HL-60/S4 treated with retinoic acid at 250 ng/mL for 4 days and 3 days (cell line): ENCODE results near the gene KPNA6.
"Not testable (repeated sequence)": the region's sequence is repeated elsewhere in the genome, so short reads cannot be mapped to it uniquely, and the experiment has no call there.

ENCODE experiments used
- in situ Hi-C: fragments of 300-500 bp; cut with MboI; formaldehyde crosslinking; loops from 2 replicates; pipeline ENCODE4 v1.7.0; 2022; ENCODE audit warnings: low sequenced_read_pairs

KPNA6 gene

GRCh38 chr1:32100359-32100758 is 7.5 kb upstream of the KPNA6 start:
- in situ Hi-C loops: loop anchor here (10.0 kb wide), 1 partner anchor 56 kb away; no protein-coding TSS in a partner anchor

GRCh38 chr1:32100807-32101708 is 6.8 kb upstream of the KPNA6 start:
- in situ Hi-C loops: loop anchor here (10.0 kb wide), 1 partner anchor 56 kb away; no protein-coding TSS in a partner anchor

- in situ Hi-C loops: loop anchor here (10.0 kb wide), 1 partner anchor 59 kb away; no protein-coding TSS in a partner anchor
Observed at GRCh38 chr1:32104127-32104526, 3.7 kb upstream of the KPNA6 start.

DNA sequence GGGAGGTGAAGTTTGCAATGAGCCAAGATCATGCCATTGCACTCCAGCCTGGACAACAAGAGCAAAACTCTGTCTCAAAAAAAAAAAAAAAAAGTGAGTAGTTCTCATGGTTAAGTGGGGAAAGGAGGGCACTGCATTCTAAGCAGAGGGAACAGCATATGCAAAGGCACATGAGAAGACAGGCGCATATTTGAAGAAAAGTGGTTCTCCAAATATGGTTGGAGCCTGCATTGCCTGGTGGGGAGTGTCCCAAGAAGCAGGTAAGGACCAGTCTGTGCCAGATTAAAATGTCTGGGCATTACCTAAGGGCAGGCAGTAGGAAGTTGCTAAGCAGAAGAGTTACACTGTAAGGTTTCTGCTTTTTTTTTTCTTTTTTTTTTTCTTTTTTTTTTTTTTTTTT is 2.5 kb upstream of the KPNA6 start:
- in situ Hi-C loops: loop anchor here (10.0 kb wide), 1 partner anchor 61 kb away; no protein-coding TSS in a partner anchor

DNA sequence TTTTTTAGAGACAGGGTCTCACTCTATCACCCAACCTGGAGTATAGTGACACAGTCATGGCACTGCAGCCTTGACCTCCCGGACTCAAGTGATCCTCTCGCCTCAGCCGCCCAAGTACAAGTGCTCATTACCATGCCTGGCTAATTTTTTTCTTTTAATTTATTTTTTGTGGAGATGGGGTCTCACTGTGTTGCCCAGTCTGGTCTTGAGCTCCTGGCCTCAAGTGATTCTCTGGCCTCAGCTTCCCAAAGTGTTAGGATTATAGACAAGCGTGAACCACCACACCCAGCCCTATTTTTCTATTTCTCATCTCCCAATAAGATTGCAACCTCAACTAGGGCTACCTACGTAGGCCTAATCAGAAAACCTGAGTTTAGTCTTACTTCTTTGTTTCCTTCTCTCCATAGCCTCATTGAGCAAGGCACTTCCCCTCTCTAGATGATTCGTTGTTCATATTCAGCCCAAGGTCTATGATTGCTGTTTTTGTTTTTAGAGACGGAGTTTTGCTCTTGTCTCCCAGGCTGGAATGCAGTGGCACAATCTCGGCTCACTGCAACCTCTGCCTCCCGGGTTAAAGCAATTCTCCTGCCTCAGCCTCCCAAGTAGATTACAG is 1.1 kb upstream of the KPNA6 start:
- in situ Hi-C loops: loop anchor here (10.0 kb wide), 1 partner anchor 62 kb away; no protein-coding TSS in a partner anchor

GRCh38 chr1:32111040-32111623 is 3.3 kb downstream of the KPNA6 start:
- in situ Hi-C loops: no loop called here

- in situ Hi-C loops: no loop called here
Observed at GRCh38 chr1:32111789-32112188, 3.9 kb downstream of the KPNA6 start.

DNA sequence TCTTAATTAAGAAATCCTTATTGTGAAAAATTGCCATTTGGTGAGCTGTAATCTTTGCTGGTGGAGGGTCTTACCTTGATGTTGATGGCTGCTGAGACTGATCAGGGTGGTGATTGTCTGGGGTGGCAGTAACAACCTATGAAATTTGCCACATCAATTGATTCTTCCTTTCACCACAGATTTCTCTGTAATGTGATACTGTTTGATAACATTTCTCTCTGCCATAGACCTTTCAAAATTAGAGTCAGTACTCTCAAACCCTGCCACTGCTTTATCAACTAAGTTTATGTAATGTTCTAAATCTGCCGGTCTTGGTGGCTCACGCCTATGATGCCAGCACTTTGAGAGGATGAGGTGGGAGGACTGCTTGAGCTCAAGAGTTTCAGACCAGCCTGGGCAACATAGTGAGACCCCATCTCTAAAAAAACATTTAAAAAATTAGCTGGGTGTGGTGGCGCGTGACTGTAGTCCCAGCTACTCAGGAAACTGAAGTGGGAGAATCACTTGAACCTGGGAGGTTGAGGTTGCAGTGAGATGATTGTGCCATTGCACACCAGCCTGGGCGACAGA is 5.0 kb downstream of the KPNA6 start:
- in situ Hi-C loops: no loop called here

- in situ Hi-C loops: not testable (repeated sequence)
Observed at GRCh38 chr1:32113436-32113835, 5.6 kb downstream of the KPNA6 start.

GRCh38 chr1:32114420-32114819 is 6.6 kb downstream of the KPNA6 start:
- in situ Hi-C loops: no loop called here

DNA sequence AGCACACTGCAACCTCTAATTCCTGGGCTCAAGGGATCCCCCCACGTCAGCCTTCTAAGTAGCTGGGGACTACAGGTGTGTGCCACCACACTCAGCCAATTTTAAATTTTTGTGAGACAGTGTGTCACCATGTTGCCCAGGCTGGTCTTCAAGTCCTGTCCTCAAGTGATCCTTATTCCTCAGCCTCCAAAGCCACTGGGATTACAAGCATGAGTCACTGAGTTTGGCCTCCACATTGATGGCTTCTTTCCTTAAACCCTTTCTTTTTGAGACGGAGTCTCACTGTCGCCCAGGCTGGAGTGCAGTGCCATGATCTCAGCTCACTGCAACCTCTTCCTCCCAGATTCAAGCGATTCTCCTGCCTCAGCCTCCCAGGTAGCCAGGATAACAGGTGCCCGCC is 7.6 kb downstream of the KPNA6 start:
- in situ Hi-C loops: no loop called here

GRCh38 chr1:32116531-32116930 is 8.7 kb downstream of the KPNA6 start:
- in situ Hi-C loops: no loop called here

DNA sequence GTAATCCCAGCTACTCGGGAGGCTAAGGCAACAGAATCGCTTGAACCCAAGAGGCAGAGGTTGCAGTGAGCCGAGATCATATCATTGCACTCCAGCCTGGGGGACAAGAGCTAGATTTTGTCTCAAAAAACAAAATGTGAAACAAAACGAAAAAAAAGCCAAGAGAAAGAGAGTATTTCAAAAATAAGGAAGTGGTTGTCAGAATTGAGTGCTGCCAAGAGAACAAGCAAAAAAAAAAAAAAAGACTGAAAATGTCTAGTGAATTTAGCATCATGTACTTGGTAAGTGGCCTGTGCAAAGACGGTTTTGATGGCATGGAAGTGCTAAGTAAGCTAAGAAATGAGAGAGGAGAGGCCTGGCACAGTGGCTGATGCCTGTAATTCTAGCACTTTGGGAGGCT is 14.3 kb downstream of the KPNA6 start:
- in situ Hi-C loops: no loop called here

DNA sequence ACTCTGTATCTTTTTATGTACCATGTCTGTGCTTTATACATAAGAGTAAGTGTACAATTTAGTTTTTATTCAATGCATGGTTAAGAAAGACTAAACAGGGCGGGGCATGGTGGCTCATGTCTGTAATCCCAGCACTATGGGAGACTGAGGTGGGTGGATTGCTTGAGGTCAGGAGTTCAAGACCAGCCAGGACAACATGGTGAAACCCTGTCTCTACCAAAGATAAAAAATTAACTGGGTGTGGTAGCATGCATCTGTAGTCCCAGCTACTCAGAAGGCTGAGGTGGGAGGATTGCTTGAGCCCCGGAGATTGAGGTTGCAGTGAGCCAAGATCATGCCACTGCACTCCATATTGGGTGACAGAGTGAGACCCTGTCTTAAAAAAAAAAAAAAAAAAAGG is 15.5 kb downstream of the KPNA6 start:
- in situ Hi-C loops: not testable (repeated sequence)

GRCh38 chr1:32125313-32125712 is 17.5 kb downstream of the KPNA6 start:
- in situ Hi-C loops: no loop called here

- in situ Hi-C loops: no loop called here
Observed at GRCh38 chr1:32126770-32127169, 18.9 kb downstream of the KPNA6 start.

DNA sequence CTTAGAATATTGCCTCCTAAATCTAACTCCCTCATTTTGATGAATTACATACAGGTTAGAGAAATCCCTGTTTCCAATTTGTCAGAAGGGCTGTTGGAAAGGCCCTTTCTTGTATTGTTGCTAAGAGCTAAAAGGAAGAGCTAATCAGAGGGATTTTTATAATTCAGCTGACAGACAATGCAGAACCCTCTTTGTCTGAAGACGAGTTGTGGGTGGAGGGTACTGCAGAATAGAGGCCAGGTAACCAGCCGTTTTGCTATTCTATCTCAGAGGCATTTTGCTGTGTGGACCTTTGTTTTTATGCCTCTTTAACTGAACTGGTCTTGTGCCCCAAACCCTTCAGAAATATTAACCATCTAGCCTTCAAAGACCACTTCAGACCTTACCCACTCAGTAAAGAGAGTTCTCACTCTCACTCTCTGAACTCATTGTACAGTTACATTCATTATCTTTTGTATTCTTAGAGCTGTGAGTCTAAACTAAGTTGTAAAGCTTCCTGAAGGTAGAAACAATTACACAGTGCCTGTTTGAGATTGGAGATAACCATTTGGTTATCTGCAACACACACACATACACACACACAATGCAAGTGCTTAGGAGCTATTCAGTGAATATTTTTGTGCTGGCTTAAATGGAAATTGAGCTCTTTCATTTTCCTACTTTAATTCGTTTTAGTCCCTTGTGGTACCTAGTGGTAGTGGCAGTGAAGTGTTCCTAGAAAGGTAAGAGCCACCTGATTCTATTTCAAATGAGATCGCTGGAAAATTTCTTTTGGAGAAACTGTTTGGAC is 19.7 kb downstream of the KPNA6 start:
- in situ Hi-C loops: no loop called here

GRCh38 chr1:32128479-32128878 is 20.6 kb downstream of the KPNA6 start:
- in situ Hi-C loops: no loop called here

- in situ Hi-C loops: no loop called here
Observed at GRCh38 chr1:32128964-32129363, 21.1 kb downstream of the KPNA6 start.

DNA sequence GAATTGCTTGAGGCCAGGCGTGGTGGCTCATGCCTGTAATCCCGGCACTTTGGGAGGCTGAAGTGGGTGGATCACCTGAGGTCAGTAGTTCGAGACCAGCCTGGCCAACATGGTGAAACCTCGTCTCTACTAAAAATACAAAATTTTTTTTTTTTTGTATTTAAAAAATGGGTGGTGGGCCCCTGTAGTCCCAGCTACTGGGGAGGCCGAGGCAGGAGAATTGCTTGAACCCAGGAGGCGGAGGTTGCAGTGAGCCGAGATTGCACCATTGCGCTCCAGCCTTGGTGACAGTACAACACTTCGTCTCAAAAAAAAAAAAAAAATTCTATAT is 26.1 kb downstream of the KPNA6 start:
- in situ Hi-C loops: not testable (repeated sequence)

DNA sequence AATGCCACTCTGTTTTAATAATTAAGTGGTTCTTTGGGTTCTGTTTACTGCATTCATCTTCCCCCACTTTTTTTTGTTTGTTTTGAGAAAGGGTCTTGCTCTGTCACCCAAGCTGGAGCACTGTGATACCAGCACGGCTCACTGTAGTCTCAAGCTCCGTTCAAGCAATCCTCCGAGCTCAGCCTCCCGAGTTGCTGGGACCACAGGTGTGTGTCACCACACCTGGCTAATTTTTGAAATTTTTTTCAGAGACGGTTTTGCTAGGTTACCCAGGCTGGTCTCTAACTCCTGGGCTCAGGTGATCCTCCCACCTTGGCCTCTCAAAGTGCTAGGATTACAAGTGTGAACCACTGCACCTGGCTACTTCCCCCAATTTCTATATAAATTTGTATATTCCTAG is 29.3 kb downstream of the KPNA6 start:
- in situ Hi-C loops: no loop called here
